ENCODE measurements around the gene SRRM3.
"Not testable (repeated sequence)": the region's sequence is repeated elsewhere in the genome, so short reads cannot be mapped to it uniquely, and the experiment has no call there.

Gene SRRM3

GRCh38 chr7:76282344-76283253, 80.9 kb downstream of the SRRM3 start:
- H3K27me3 Mint-ChIP-seq: peaks cover 27% of the 10 kb centered on the region

GRCh38 chr7:76283254-76284159, 81.8 kb downstream of the SRRM3 start:
- Mint-ChIP-seq H3K27me3 (peaks cover 27% of the 10 kb centered on the region), H3K4me1 (peaks cover 10% of the 10 kb centered on the region), H3K36me3 (no peaks in the 10 kb centered on the region), H3K4me3 (peak overlapping the region; percentile 53), H3K27ac (no peak overlapping the region), H3K9me3 (no peaks in the 10 kb centered on the region)

More at GRCh38 chr7:76282344-76283253, 80.9 kb downstream of the SRRM3 start:
- H3K9me3 Mint-ChIP-seq: no peaks in the 10 kb centered on the region
- peaks cover 10% of the 10 kb centered on the region for H3K4me1 Mint-ChIP-seq
- no peaks in the 10 kb centered on the region for H3K36me3 Mint-ChIP-seq
- peak overlapping the region; percentile 64 for H3K4me3 Mint-ChIP-seq
- H3K27ac Mint-ChIP-seq: no peak overlapping the region

- Mint-ChIP-seq H3K27ac (no peak overlapping the region), H3K4me3 (no peak overlapping the region), H3K9me3 (no peaks in the 10 kb centered on the region), H3K36me3 (no peaks in the 10 kb centered on the region), H3K27me3 (peaks cover 18% of the 10 kb centered on the region), H3K4me1 (peaks cover 6% of the 10 kb centered on the region)
Measured at GRCh38 chr7:76285604-76286374, 84.1 kb downstream of the SRRM3 start.

GRCh38 chr7:76286842-76287403, 85.2 kb downstream of the SRRM3 start:
- no peaks in the 10 kb centered on the region for H3K36me3 Mint-ChIP-seq
- H3K27me3 Mint-ChIP-seq: peaks cover 12% of the 10 kb centered on the region
- H3K9me3 Mint-ChIP-seq: no peaks in the 10 kb centered on the region
- no peak overlapping the region for H3K4me3 Mint-ChIP-seq
- H3K4me1 Mint-ChIP-seq: peaks cover 5% of the 10 kb centered on the region
- H3K27ac Mint-ChIP-seq: no peak overlapping the region

- not testable (repeated sequence) for H3K27ac Mint-ChIP-seq
Measured at GRCh38 chr7:76290847-76291350, 89.2 kb downstream of the SRRM3 start.

GRCh38 chr7:76291351-76292212, 89.9 kb downstream of the SRRM3 start:
- Mint-ChIP-seq H3K4me3 (no peak overlapping the region), H3K27me3 (no peaks in the 10 kb centered on the region), H3K4me1 (peaks cover 5% of the 10 kb centered on the region), H3K27ac (peak overlapping the region; percentile 51), H3K9me3 (no peaks in the 10 kb centered on the region), H3K36me3 (no peaks in the 10 kb centered on the region)

More at GRCh38 chr7:76290847-76291350, 89.2 kb downstream of the SRRM3 start:
- not testable (repeated sequence) for H3K27me3 Mint-ChIP-seq, H3K9me3 Mint-ChIP-seq, H3K4me1 Mint-ChIP-seq, H3K36me3 Mint-ChIP-seq, H3K4me3 Mint-ChIP-seq

GRCh38 chr7:76292213-76292573, 90.5 kb downstream of the SRRM3 start:
- H3K4me3 Mint-ChIP-seq: no peak overlapping the region
- H3K27me3 Mint-ChIP-seq: no peaks in the 10 kb centered on the region
- peaks cover 5% of the 10 kb centered on the region for H3K4me1 Mint-ChIP-seq
- no peaks in the 10 kb centered on the region for H3K36me3 Mint-ChIP-seq
- H3K9me3 Mint-ChIP-seq: no peaks in the 10 kb centered on the region
- peak overlapping the region; percentile 51 for H3K27ac Mint-ChIP-seq

- H3K27ac Mint-ChIP-seq, H3K36me3 Mint-ChIP-seq, H3K4me3 Mint-ChIP-seq, H3K9me3 Mint-ChIP-seq, H3K27me3 Mint-ChIP-seq, H3K4me1 Mint-ChIP-seq: not testable (repeated sequence)
Measured at GRCh38 chr7:76292911-76293310, 91.2 kb downstream of the SRRM3 start.

- H3K27me3 Mint-ChIP-seq: no peaks in the 10 kb centered on the region
- H3K36me3 Mint-ChIP-seq: no peaks in the 10 kb centered on the region
- no peaks in the 10 kb centered on the region for H3K9me3 Mint-ChIP-seq
- no peak overlapping the region for H3K4me3 Mint-ChIP-seq
- peaks cover 5% of the 10 kb centered on the region for H3K4me1 Mint-ChIP-seq
- no peak overlapping the region for H3K27ac Mint-ChIP-seq
Measured at GRCh38 chr7:76293407-76293901, 91.8 kb downstream of the SRRM3 start.

GRCh38 chr7:76294344-76295024, 92.8 kb downstream of the SRRM3 start:
- H3K9me3 Mint-ChIP-seq: no peaks in the 10 kb centered on the region
- no peaks in the 10 kb centered on the region for H3K36me3 Mint-ChIP-seq
- no peak overlapping the region for H3K27ac Mint-ChIP-seq
- no peak overlapping the region for H3K4me3 Mint-ChIP-seq
- peaks cover 5% of the 10 kb centered on the region for H3K4me1 Mint-ChIP-seq
- H3K27me3 Mint-ChIP-seq: no peaks in the 10 kb centered on the region

- Mint-ChIP-seq H3K4me3 (no peak overlapping the region), H3K27ac (no peak overlapping the region), H3K9me3 (no peaks in the 10 kb centered on the region), H3K4me1 (peaks cover under 1% of the 10 kb centered on the region), H3K36me3 (no peaks in the 10 kb centered on the region), H3K27me3 (no peaks in the 10 kb centered on the region)
Measured at GRCh38 chr7:76296743-76297740, 95.3 kb downstream of the SRRM3 start.

- Mint-ChIP-seq H3K36me3 (no peaks in the 10 kb centered on the region), H3K4me3 (no peak overlapping the region), H3K27me3 (no peaks in the 10 kb centered on the region), H3K9me3 (no peaks in the 10 kb centered on the region), H3K4me1 (peaks cover 13% of the 10 kb centered on the region), H3K27ac (no peak overlapping the region)
Measured at GRCh38 chr7:76300166-76300731, 98.6 kb downstream of the SRRM3 start.

All from activated naive CD4-positive, alpha-beta T cell treated with anti-CD3 and anti-CD28 coated beads, Interleukin-2, amount 50 U/mL, for 24 hours (primary cell).